GM12874 (cell line): ENCODE results near the gene TCTA.

Experiments used
- TF ChIP-seq, protein P1 (sequence below): IDR thresholded peaks from 2 replicates; pipeline ENCODE4 v1.5.1; 2011; ENCODE audit warnings: low read depth, mild to moderate bottlenecking, control low read depth, low read length, moderate library complexity; ENCODE audit not compliant: insufficient read depth

TCTA gene

DNA sequence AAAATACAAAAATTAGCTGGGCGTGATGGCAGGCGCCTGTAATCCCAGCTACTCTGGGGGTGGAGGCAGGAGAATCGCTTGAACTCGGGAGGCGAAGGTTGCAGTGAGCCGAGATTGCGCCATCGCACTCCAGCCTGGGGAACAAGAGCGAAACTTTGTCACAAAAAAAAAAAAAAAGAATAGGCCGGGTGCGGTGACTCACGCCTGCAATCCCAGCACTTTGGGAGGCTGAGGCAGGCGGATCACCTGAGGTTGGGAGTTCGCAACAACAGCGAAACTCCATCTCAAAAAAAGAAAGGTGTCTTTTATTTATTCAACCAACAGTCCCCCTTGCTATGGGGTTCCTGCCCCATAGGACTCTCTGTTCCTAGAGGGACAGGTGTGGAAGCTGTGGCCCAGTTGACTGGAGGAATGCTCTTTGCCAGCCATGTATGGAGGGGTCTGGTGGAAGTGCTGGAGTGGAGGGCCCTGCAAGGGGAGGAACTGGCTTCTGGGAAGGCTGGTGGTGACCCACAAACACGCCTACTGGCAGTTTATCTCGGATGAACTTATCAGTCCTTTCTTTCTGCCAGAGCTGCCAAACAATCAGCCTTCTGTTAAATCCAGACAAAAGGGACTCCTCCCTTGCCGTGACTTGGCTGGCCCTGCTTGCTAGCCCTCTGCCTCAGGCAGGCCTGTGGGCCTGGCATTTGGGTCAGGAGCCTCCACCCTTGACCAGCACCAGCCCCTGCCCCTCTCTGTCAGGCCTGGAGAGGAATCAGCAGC is 53.2 kb downstream of the TCTA start:
- TF ChIP-seq, protein P1, sequence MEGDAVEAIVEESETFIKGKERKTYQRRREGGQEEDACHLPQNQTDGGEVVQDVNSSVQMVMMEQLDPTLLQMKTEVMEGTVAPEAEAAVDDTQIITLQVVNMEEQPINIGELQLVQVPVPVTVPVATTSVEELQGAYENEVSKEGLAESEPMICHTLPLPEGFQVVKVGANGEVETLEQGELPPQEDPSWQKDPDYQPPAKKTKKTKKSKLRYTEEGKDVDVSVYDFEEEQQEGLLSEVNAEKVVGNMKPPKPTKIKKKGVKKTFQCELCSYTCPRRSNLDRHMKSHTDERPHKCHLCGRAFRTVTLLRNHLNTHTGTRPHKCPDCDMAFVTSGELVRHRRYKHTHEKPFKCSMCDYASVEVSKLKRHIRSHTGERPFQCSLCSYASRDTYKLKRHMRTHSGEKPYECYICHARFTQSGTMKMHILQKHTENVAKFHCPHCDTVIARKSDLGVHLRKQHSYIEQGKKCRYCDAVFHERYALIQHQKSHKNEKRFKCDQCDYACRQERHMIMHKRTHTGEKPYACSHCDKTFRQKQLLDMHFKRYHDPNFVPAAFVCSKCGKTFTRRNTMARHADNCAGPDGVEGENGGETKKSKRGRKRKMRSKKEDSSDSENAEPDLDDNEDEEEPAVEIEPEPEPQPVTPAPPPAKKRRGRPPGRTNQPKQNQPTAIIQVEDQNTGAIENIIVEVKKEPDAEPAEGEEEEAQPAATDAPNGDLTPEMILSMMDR, result no peak
